LNCaP clone FGC (cell line): ENCODE results near the gene COPG1.

Experiments
- DNase-seq: peaks from one replicate; pipeline ENCODE4 v3.0.0-alpha.2; 2011; ENCODE audit warnings: low read depth
- H3K4me3 ChIP-seq: 2 replicates; pipeline ENCODE4 v1.5.1; 2011; ENCODE audit warnings: mild to moderate bottlenecking, low read depth, low read length, control low read depth
- TF ChIP-seq, protein P1 (sequence below): IDR thresholded peaks from 2 replicates; pipeline ENCODE4 v1.5.1; 2012; ENCODE audit warnings: mild to moderate bottlenecking; ENCODE audit not compliant: control insufficient read depth, insufficient read depth; ENCODE audit errors: extremely low read depth

Gene COPG1

DNA sequence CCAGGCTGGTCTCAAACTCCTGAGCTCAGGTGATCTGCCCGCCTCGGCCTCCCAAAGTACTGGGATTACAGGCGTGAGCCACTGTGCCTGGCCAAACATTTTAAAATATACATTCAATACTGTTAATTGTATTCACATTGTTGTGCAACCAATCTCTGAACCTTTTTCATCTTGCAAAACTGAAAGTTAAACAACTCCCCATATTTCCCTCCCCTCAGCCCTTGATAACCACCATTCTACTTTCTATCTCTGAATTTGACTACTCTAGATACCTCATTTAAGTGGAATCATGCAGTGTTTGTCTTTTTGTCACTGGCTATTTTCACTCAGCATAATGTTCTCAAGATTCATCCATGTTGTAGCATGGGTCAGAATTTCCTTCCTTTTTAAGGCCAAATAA, 59.2 kb downstream of the COPG1 start:
- TF ChIP-seq, protein P1, sequence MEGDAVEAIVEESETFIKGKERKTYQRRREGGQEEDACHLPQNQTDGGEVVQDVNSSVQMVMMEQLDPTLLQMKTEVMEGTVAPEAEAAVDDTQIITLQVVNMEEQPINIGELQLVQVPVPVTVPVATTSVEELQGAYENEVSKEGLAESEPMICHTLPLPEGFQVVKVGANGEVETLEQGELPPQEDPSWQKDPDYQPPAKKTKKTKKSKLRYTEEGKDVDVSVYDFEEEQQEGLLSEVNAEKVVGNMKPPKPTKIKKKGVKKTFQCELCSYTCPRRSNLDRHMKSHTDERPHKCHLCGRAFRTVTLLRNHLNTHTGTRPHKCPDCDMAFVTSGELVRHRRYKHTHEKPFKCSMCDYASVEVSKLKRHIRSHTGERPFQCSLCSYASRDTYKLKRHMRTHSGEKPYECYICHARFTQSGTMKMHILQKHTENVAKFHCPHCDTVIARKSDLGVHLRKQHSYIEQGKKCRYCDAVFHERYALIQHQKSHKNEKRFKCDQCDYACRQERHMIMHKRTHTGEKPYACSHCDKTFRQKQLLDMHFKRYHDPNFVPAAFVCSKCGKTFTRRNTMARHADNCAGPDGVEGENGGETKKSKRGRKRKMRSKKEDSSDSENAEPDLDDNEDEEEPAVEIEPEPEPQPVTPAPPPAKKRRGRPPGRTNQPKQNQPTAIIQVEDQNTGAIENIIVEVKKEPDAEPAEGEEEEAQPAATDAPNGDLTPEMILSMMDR = no peak
- no peak for DNase-seq
- H3K4me3 ChIP-seq = no peak overlapping the region

DNA sequence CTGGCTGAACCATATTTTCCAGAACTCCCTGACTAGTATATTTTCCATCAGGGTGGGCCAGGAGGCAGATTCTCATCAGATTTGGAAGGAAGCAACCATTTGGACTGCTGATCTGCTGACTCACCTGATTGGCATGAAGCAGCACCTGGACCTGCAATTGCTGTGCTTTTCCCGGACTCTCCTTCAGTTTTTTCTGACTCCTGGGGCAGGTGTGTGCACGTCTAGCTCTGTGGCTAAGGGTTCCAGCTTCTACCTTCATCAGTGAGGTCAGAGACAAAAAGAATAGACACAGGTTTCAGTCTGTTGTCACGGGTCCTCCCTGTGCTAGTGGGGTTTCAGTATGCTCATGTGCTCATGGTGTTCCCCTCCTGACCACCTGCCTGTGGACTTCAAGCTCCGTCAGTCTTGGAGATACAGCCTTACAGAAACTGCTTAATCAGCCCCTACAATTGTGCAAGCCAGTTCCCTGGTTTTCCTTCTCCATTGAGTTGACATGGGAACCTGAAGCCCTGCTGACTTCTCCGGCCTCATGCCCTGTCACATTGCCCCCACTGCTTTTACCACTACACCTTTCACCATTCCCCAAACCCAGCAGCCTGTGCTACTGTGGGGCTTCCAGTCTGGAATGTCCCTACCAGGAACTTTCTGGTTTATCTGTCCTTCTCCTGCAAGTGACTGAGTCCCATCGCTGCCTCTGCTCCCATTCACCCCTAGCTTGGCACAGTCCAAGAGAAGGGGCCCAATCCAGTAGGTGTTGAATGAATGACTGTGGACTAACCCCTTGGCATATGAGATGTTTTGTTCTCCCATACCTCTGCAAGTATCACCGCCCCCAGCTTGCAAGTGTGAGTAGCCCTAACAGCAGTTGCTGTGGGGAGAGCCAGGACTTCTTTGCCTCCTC, 61.0 kb downstream of the COPG1 start:
- H3K4me3 ChIP-seq = no peak overlapping the region
- DNase-seq = no peak
- TF ChIP-seq, protein P1 = no peak

DNA sequence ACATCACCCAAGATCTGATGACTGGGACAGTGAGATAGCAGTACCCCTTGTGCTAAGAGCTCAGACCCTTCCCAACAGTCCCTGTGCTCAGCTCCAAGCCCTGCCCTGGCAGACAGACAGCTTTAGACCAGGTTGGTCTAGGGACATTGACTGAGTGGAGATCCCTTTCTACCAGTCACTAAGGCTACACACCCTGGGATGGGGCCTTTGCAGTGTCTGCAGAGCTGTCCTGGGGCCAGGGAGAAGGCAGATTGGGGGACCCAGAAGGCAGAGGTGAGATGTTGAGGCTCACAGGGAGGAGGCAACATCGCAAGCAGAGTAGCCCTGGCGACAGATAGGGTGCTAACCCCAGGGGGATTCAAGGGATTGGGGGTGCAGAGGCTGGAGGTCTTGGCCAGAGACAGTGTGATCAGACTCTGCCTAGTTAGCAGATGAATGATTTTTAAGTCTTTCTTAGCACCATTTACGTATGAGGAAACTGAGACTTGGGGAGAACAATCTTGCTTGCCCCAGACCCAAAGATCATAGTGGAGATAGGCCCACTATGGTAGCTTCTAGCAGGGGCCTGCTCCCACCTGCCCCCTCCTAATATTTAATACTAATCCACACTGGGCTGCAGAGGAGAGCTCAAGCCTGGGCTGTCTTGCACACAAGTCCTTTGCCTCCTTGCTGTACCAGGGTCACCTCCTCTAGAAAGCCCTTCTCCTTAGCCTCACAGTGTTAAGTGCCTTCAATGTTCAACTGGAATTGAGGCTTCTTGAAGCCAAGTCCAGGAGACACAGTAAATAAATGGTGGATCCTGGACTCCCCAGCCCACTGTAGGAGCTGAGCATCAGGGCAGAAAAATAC, 61.9 kb downstream of the COPG1 start:
- no peak overlapping the region for H3K4me3 ChIP-seq
- no peak for DNase-seq
- TF ChIP-seq, protein P1 = no peak

DNA sequence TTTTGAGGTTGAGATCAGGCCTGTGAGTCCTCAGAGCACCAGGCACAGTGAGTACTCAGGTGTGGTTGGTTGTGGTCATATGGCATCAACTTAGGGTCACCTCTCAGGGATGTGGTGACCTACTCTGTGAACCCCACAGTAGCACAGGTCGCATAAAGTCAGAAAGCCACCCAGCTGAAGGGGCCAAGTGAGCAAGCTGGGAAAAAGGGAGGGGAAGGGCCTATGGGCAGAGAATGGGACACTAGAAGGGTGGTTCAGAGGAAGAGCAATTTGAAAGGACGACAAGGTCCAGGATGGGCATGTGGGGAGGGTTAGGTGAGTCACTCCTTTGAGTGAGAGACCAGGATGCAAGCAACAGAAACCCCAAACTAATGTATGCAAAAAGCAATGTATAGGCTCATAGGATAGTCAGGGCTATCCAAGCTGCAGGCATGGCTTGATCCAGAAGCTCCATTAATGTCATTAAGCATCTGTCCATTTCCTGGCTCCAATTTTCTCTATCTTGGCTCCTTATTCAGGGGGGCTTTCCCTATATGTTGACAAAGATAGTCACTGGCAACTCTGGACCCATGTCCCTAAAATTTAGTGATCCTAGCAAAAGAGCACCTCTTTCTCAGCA, 62.7 kb downstream of the COPG1 start:
- TF ChIP-seq, protein P1 = no peak
- H3K4me3 ChIP-seq = no peak overlapping the region
- no peak for DNase-seq

DNA sequence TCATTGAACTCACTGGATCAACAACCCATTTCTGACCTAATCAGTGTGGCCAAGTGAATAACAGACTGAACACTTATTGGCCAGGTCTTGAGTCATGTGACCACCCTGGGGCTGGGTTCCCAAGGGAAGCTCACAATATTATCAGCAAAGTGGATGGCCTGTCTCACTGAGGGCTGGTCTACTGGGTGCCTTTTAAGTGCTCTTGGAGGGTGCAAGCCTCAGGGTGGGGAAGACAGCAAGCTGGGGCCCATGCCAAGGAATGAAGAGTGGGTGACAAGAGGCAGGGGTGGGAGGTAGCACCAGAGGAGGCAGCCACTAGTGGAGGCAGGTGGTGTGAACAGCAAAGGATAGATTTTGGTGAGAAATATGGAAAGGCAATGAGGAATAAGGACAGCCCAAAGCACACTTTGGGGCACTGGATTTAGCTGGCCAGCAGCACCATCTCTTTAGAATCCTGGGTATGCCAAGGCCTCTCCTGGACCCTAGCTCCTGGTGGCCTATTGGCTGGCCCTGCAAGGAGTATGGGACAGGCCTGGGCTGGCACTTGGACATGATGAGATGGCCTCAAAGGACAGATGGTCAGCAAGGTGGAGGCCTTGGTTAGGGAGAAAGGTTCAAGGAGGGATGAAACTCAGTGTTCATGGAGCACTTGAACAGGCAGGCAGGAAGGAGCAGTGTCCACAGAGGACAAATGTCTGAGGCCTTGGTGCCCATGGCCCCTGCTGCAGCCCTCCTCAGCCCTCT, 63.4 kb downstream of the COPG1 start:
- no peak for DNase-seq
- TF ChIP-seq, protein P1 = no peak
- H3K4me3 ChIP-seq = no peak overlapping the region

GRCh38 chr3:129313415-129313664, 63.9 kb downstream of the COPG1 start:
- no peak for DNase-seq
- H3K4me3 ChIP-seq = no peak overlapping the region
- TF ChIP-seq, protein P1 = no peak
